ENCODE measurements around the gene TMEM183A. TPM values are rescaled to one million over a fixed set of nuclear protein-coding genes. Genes with fewer than 3 reads are reported as not detected.
A peak's percentile ranks its signal among the peaks of the same experiment; 100 is the strongest.
"Not testable (repeated sequence)": the region's sequence is repeated elsewhere in the genome, so short reads cannot be mapped to it uniquely, and the experiment has no call there.

TMEM183A gene
- total and polyA plus RNA-seq, 2 experiments from 2014 or later = 55.1 to 128 TPM

DNA sequence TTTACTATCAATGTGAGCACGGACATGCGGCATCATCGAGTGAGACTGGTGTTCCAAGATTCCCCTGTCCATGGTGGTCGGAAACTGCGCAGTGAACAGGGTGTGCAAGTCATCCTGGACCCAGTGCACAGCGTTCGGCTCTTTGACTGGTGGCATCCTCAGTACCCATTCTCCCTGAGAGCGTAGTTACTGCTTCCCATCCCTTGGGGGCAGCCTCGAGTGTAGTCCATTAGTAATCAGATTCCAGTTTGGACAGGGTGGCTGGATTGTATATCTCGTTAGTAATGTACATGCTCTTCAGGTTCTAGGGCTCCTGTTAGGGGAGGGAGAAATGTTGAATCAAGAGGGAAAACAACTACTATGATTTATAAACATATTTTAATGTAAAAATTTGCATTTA lies 15.7 kb downstream of the TMEM183A start:
- H3K4me2 ChIP-seq; DNase-seq (ENCODE audit: low spot score); H3K4me3 Mint-ChIP-seq; H3K9me3 Mint-ChIP-seq; H3K27ac ChIP-seq (ENCODE audit: low read depth); H2AFZ ChIP-seq; H3K4me1 Mint-ChIP-seq; H3K4me1 ChIP-seq (ENCODE audit: insufficient read depth); H3K79me2 ChIP-seq (replicated peaks; ENCODE audit: insufficient read depth); H3K9me2 ChIP-seq (ENCODE audit: insufficient read depth); H3K4me3 ChIP-seq; H3K27ac Mint-ChIP-seq: not testable (repeated sequence)
- Mint-ChIP-seq H3K36me3 (ENCODE audit: low read depth) (peaks cover 73% of the 10 kb centered on the region), H3K27me3 (ENCODE audit: insufficient read depth, low read depth, poor library complexity) (peaks cover 16% of the 10 kb centered on the region)
- Histone ChIP-seq H3F3A (replicated peaks; ENCODE audit: low read depth) (peaks cover 26% of the 10 kb centered on the region), H3K36me3 (ENCODE audit: insufficient read depth) (peaks cover 48% of the 10 kb centered on the region), H4K20me1 (replicated peaks; ENCODE audit: insufficient read depth) (peaks cover 22% of the 10 kb centered on the region; the same call in 1 of the 2 replicates), H3K27me3 (ENCODE audit: insufficient read depth) (peaks cover 13% of the 10 kb centered on the region)
- ATAC-seq = peak; percentile 3; the same call in 1 of the 3 replicates
- TF ChIP-seq, protein P1, sequence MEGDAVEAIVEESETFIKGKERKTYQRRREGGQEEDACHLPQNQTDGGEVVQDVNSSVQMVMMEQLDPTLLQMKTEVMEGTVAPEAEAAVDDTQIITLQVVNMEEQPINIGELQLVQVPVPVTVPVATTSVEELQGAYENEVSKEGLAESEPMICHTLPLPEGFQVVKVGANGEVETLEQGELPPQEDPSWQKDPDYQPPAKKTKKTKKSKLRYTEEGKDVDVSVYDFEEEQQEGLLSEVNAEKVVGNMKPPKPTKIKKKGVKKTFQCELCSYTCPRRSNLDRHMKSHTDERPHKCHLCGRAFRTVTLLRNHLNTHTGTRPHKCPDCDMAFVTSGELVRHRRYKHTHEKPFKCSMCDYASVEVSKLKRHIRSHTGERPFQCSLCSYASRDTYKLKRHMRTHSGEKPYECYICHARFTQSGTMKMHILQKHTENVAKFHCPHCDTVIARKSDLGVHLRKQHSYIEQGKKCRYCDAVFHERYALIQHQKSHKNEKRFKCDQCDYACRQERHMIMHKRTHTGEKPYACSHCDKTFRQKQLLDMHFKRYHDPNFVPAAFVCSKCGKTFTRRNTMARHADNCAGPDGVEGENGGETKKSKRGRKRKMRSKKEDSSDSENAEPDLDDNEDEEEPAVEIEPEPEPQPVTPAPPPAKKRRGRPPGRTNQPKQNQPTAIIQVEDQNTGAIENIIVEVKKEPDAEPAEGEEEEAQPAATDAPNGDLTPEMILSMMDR (conservative IDR thresholded peaks at IDR 0.05; ENCODE audit: low read depth in 2 of 2) = peak in 1 of 2 experiments; percentile 21; a peak in 1 of 4 replicates

DNA sequence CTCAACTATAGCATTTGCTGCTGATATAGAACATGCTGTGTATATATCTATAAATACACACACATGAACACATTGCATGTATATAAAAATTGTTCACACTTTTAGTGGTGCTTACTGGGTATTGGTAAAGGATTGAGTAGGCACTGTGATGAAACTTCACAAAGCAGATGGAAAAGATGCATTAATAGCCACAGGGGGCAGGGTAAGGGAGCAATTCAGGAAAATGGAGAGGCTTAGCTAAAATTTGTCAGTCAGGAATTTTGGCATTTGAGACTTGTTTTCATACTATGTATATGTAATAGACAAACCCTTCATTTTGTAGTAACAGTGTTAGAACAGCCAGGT lies 18.5 kb downstream of the TMEM183A start:
- H3K4me1 Mint-ChIP-seq = peaks cover 10% of the 10 kb centered on the region
- H3K27ac Mint-ChIP-seq = no peak overlapping the region
- Histone ChIP-seq H3K4me2 (peak overlapping the region; percentile 72), H3K4me1 (ENCODE audit: insufficient read depth) (peaks cover 6% of the 10 kb centered on the region), H3K4me3 (peak overlapping the region; percentile 88; the same call in 1 of the 2 replicates), H2AFZ (peak overlapping the region; percentile 95; the same call in 1 of the 2 replicates), H3K9me2 (ENCODE audit: insufficient read depth) (peaks cover 8% of the 10 kb centered on the region; the same call in 1 of the 2 replicates), H3K36me3 (ENCODE audit: insufficient read depth) (peaks cover 25% of the 10 kb centered on the region), H3K79me2 (replicated peaks; ENCODE audit: insufficient read depth) (no peaks in the 10 kb centered on the region), H3F3A (replicated peaks; ENCODE audit: low read depth) (peaks cover 21% of the 10 kb centered on the region), H3K27ac (ENCODE audit: low read depth) (peak overlapping the region; percentile 22; the same call in 1 of the 2 replicates), H3K27me3 (ENCODE audit: insufficient read depth) (peaks cover 20% of the 10 kb centered on the region), H4K20me1 (replicated peaks; ENCODE audit: insufficient read depth) (peaks cover 14% of the 10 kb centered on the region; the same call in 1 of the 2 replicates)
- peaks cover 49% of the 10 kb centered on the region for H3K36me3 Mint-ChIP-seq (ENCODE audit: low read depth)
- TF ChIP-seq JUNB (IDR thresholded peaks at IDR 0.05; ENCODE audit: unreplicated experiment) (no peak), NANOG (IDR thresholded peaks at IDR 0.05; ENCODE audit: borderline replicate concordance) (no peak)
- peaks cover 4% of the 10 kb centered on the region for H3K9me3 Mint-ChIP-seq
- DNase-seq (ENCODE audit: low spot score) = no peak
- ATAC-seq = no peak
- H3K27me3 Mint-ChIP-seq (ENCODE audit: insufficient read depth, low read depth, poor library complexity) = peaks cover 23% of the 10 kb centered on the region
- H3K4me3 Mint-ChIP-seq = peak overlapping the region; percentile 52; the same call in 2 of the 3 replicates

DNA sequence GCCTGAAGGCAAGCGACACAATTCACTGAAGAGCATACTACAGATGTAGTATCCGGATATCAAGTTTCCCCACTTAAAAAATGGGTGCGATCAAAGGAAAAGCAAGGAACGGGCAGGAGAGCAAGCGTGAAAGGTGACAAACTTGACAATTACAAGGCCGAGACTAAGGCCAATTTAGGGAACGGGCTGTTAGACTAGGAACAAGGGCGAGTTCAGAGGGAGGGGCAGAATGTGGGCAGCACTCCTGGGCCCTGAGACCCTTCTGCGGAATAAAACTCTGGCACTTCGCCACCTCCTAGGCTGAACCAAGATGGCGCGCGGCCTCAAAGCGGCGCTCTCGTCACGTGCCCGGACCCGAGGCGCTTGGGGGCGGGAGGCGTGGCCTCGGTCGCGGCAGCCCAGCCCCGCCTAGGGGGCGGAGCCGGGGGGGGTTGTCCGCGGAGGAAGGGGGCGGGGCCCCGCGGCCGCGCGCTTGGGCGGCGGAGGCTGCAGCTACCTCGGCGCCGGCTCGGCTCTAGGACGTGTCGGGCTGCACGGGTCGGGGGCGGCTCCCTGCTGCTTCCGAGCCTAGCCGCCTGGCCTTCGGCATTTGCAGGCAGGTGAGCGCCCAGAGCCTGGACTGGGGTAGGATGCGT lies 19.0 kb downstream of the TMEM183A start, which contains the start of gene PPFIA4:
Gene PPFIA4 (plus strand): TSS at position 461 of the 635 bp plus-strand sequence. CDS start 12,518 bp downstream, outside the sequence.
- Mint-ChIP-seq H3K4me3 (peak within 1 kb of the TSS; percentile 73), H3K9me3 (peaks cover 4% of the 10 kb centered on the region), H3K27me3 (ENCODE audit: insufficient read depth, low read depth, poor library complexity) (peaks cover 23% of the 10 kb centered on the region), H3K27ac (no peak within 1 kb of the TSS), H3K4me1 (peaks cover 10% of the 10 kb centered on the region), H3K36me3 (ENCODE audit: low read depth) (peaks cover 44% of the 10 kb centered on the region)
- H3K36me3 ChIP-seq (ENCODE audit: insufficient read depth) = peaks cover 20% of the 10 kb centered on the region
- peaks cover 6% of the 10 kb centered on the region for H3K4me1 ChIP-seq (ENCODE audit: insufficient read depth)
- peaks cover 20% of the 10 kb centered on the region for H3K27me3 ChIP-seq (ENCODE audit: insufficient read depth)
- peaks cover 14% of the 10 kb centered on the region; the same call in 1 of the 2 replicates for H4K20me1 ChIP-seq (replicated peaks; ENCODE audit: insufficient read depth)
- ATAC-seq (peak; percentile 88), DNase-seq (ENCODE audit: low spot score) (peak; percentile 94)
- H3K4me3 ChIP-seq = peak within 1 kb of the TSS; percentile 88
- peak within 1 kb of the TSS; percentile 99 for H2AFZ ChIP-seq
- no peaks in the 10 kb centered on the region for H3K79me2 ChIP-seq (replicated peaks; ENCODE audit: insufficient read depth)
- H3K27ac ChIP-seq (ENCODE audit: low read depth) = peak within 1 kb of the TSS; percentile 22; the same call in 1 of the 2 replicates
- H3K4me2 ChIP-seq = peak within 1 kb of the TSS; percentile 97
- H3K9me2 ChIP-seq (ENCODE audit: insufficient read depth) = peaks cover 8% of the 10 kb centered on the region; the same call in 1 of the 2 replicates
- H3F3A ChIP-seq (replicated peaks; ENCODE audit: low read depth) = peaks cover 21% of the 10 kb centered on the region
- TF ChIP-seq, protein P2, sequence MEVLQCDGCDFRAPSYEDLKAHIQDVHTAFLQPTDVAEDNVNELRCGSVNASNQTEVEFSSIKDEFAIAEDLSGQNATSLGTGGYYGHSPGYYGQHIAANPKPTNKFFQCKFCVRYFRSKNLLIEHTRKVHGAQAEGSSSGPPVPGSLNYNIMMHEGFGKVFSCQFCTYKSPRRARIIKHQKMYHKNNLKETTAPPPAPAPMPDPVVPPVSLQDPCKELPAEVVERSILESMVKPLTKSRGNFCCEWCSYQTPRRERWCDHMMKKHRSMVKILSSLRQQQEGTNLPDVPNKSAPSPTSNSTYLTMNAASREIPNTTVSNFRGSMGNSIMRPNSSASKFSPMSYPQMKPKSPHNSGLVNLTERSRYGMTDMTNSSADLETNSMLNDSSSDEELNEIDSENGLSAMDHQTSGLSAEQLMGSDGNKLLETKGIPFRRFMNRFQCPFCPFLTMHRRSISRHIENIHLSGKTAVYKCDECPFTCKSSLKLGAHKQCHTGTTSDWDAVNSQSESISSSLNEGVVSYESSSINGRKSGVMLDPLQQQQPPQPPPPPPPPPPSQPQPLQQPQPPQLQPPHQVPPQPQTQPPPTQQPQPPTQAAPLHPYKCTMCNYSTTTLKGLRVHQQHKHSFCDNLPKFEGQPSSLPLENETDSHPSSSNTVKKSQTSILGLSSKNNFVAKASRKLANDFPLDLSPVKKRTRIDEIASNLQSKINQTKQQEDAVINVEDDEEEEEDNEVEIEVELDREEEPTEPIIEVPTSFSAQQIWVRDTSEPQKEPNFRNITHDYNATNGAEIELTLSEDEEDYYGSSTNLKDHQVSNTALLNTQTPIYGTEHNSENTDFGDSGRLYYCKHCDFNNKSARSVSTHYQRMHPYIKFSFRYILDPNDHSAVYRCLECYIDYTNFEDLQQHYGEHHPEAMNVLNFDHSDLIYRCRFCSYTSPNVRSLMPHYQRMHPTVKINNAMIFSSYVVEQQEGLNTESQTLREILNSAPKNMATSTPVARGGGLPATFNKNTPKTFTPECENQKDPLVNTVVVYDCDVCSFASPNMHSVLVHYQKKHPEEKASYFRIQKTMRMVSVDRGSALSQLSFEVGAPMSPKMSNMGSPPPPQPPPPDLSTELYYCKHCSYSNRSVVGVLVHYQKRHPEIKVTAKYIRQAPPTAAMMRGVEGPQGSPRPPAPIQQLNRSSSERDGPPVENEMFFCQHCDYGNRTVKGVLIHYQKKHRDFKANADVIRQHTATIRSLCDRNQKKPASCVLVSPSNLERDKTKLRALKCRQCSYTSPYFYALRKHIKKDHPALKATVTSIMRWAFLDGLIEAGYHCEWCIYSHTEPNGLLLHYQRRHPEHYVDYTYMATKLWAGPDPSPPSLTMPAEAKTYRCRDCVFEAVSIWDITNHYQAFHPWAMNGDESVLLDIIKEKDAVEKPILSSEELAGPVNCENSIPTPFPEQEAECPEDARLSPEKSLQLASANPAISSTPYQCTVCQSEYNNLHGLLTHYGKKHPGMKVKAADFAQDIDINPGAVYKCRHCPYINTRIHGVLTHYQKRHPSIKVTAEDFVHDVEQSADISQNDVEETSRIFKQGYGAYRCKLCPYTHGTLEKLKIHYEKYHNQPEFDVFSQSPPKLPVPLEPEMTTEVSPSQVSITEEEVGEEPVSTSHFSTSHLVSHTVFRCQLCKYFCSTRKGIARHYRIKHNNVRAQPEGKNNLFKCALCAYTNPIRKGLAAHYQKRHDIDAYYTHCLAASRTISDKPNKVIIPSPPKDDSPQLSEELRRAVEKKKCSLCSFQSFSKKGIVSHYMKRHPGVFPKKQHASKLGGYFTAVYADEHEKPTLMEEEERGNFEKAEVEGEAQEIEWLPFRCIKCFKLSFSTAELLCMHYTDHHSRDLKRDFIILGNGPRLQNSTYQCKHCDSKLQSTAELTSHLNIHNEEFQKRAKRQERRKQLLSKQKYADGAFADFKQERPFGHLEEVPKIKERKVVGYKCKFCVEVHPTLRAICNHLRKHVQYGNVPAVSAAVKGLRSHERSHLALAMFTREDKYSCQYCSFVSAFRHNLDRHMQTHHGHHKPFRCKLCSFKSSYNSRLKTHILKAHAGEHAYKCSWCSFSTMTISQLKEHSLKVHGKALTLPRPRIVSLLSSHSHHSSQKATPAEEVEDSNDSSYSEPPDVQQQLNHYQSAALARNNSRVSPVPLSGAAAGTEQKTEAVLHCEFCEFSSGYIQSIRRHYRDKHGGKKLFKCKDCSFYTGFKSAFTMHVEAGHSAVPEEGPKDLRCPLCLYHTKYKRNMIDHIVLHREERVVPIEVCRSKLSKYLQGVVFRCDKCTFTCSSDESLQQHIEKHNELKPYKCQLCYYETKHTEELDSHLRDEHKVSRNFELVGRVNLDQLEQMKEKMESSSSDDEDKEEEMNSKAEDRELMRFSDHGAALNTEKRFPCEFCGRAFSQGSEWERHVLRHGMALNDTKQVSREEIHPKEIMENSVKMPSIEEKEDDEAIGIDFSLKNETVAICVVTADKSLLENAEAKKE (CRISPR knock-in tag; IDR thresholded peaks at IDR 0.05) = no peak
- TF ChIP-seq, protein P1 (conservative IDR thresholded peaks at IDR 0.05; ENCODE audit: low read depth in 2 of 2) = peak in 1 of 2 experiments; percentile 39; a peak in 2 of 4 replicates
